ENCODE results near the gene COL10A1.

Gene COL10A1

DNA sequence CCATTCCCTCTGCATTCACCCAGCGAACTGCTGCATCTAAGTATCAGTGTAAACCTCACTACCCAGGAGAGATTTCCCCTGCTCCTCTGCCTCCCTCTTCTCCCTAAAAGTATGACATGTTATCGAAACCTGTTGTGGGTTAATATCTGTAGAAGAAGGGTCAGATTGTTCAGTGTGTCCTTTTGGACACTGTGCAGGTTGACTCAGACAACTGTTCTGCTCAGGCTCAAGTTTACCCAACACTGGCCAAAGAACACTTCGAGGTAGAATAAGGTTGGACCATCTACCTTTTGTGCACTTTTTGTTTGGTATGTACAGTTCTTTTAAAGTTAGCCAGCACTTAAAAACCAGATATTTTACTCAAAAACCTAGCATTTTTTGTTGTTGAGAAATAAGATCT, 20.7 kb downstream of the COL10A1 start:
- H3K27ac ChIP-seq = peak overlapping the region; percentile 13; the same call in 1 of the 2 replicates
- TF ChIP-seq, protein P1, sequence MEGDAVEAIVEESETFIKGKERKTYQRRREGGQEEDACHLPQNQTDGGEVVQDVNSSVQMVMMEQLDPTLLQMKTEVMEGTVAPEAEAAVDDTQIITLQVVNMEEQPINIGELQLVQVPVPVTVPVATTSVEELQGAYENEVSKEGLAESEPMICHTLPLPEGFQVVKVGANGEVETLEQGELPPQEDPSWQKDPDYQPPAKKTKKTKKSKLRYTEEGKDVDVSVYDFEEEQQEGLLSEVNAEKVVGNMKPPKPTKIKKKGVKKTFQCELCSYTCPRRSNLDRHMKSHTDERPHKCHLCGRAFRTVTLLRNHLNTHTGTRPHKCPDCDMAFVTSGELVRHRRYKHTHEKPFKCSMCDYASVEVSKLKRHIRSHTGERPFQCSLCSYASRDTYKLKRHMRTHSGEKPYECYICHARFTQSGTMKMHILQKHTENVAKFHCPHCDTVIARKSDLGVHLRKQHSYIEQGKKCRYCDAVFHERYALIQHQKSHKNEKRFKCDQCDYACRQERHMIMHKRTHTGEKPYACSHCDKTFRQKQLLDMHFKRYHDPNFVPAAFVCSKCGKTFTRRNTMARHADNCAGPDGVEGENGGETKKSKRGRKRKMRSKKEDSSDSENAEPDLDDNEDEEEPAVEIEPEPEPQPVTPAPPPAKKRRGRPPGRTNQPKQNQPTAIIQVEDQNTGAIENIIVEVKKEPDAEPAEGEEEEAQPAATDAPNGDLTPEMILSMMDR (conservative IDR thresholded peaks at IDR 0.05) = no peak

DNA sequence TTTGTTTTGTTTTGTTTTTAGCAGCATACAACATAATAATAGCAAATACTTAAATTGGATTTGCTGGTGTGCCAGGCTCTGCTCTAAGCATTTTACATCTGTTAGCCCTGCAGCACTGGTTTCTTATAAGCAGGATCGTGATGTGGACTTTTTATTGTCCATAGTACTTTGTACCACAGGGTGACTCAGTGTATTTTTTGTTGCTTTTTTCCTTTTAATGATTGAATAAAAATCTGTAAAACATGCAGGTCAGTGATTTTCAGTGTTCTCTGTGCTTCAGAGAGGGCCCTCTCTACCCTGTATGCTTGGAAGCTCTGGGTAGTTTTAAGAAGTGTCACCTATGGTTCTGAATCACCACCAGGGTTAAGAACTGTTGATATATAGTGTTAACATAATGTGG, 21.3 kb downstream of the COL10A1 start:
- TF ChIP-seq, protein P1 (conservative IDR thresholded peaks at IDR 0.05) = no peak
- peak overlapping the region; percentile 13; the same call in 1 of the 2 replicates for H3K27ac ChIP-seq

DNA sequence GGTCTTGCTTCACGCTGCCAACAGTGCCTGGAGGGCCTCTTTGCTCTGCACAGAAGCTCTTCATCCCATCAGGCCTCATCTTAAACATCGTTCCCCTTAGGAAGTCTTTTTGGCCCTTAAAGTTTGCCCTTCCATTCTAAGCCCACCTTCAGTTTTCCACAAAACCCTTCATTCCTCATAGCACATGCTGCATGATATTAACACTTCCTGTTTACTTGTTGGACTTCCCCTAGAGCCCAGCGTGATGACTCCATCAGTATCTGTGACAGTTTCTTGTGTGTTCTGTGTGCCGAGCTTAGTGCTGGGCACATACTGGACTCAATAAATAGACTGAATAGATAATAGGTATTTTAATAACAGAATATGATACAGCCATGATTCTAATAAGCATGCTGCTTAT, 23.1 kb downstream of the COL10A1 start:
- TF ChIP-seq, protein P1 (conservative IDR thresholded peaks at IDR 0.05) = no peak
- peak overlapping the region; percentile 96 for H3K27ac ChIP-seq

DNA sequence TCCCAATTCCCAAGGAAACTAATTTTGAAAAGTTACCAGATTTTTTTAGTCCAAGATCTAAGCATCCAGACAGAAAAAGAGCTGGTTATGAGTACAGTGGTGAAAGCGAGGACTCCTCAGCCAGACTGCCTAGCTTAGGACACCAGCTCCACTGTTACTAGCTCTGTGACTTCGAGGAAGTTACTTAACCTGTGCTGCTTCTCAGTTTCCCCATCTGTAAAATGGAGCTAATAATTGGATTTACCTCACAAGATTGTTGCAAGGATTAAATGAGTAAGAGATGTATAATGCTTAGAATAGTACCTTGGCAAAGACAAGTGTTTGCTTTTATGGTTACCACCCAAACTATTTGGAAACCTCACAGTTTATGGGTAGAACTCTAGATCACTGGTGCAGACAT, 24.1 kb downstream of the COL10A1 start:
- peak overlapping the region; percentile 96 for H3K27ac ChIP-seq

DNA sequence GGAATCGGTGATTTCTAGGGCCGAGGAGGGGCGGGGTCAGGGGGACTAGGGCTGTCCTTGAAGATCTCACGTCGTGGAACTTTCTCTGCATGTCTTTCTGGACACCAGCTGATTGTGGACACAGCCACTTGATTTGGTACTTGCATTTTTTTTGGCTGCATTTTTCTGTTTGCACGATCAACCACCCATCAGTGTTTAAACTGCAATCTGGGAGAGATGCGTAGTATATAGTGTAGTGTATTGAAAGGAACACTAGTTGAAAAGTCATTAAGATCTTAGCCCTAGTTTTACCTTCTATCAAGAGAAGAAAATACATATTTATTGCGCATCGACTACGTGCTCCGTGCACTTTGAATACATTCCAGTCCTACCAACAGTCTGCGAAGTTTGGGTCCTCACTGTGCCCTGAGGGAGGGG, 24.6 kb downstream of the COL10A1 start:
- peak overlapping the region; percentile 96 for H3K27ac ChIP-seq
- TF ChIP-seq, protein P1 (conservative IDR thresholded peaks at IDR 0.05) = no peak

More for the DNA sequence above, 24.1 kb downstream of the COL10A1 start:
- TF ChIP-seq, protein P1 (conservative IDR thresholded peaks at IDR 0.05) = no peak

DNA sequence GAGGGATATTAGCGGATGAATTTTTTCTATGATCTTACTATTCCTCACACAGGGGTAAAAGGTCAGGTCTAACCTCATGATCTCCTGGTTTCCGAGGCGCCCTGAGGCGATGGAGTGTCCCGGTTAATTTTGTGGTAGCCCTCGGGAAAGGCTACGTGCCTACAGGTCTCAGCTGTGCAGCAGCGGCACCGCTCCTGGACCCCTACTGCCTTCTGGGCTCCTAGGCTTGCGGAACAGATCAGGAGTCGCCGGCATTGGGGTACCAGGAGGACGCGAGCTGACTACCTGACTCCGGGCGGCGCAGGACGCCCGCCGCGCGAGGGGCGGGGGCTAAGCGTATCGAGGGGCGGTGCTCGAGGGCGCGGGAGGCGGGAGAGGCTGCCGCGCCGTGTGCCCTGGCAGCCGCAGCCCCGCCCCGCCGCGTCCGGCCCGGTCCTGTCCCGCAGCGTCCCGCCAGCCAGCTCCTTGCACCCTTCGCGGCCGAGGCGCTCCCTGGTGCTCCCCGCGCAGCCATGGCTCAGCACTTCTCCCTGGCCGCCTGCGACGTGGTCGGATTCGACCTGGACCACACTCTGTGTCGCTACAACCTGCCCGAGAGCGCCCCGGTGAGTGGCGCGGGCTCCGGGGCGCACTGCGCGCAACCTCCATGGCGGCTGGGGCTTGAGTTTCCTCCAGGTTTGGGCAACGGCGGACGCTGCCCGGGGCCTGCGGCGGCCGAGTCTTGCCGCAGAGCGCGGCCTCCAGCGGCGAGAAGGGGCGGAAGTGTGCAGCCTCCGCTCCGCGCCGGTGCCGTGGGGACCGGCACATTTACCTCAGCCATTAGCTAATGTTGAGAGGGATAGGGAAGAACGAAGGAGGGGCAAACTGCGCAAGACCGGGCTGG, 25.3 kb downstream of the COL10A1 start, which contains the start of gene NT5DC1:
NT5DC1 (plus strand) TSS at position 435 of the 883 bp plus-strand sequence; CDS start at position 513, 78 bp downstream.
- H3K27ac ChIP-seq = peak within 1 kb of the TSS; percentile 96
- TF ChIP-seq, protein P1 (conservative IDR thresholded peaks at IDR 0.05) = peak; percentile 42

DNA sequence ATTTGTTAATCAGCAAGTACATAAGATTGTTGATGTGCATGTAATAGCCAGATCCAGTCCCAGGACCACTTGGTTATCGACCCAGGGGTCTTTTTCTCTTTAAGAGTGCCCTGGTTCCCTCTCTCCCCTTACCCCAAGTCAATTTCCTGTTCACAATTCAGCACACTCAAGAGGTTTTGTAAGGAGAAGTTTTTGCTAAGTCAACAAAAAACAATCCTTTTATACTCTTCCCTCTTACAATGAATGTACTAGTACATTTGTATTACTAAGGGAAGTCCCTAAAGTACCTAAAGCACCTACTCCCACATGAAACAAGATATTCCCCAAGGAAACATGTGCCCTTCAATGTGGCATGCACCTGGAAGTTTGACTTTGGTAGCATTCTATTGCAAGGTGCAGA, 26.9 kb downstream of the COL10A1 start:
- no peak overlapping the region for H3K27ac ChIP-seq
- TF ChIP-seq, protein P1 (conservative IDR thresholded peaks at IDR 0.05) = no peak

Measured in VCaP (cell line).